Measurements from ENCODE around the gene STAT6. TPM values are rescaled to one million over a fixed set of nuclear protein-coding genes. Genes with fewer than 3 reads are reported as not detected.
A peak's percentile ranks its signal among the peaks of the same experiment; 100 is the strongest.

The STAT6 gene
- total and polyA plus RNA-seq, 10 of the 15 experiments (the other 5 are each of a cell fraction or from before 2014, with no cell fraction given) = 14.2 to 176 (median 89.6) TPM

DNA sequence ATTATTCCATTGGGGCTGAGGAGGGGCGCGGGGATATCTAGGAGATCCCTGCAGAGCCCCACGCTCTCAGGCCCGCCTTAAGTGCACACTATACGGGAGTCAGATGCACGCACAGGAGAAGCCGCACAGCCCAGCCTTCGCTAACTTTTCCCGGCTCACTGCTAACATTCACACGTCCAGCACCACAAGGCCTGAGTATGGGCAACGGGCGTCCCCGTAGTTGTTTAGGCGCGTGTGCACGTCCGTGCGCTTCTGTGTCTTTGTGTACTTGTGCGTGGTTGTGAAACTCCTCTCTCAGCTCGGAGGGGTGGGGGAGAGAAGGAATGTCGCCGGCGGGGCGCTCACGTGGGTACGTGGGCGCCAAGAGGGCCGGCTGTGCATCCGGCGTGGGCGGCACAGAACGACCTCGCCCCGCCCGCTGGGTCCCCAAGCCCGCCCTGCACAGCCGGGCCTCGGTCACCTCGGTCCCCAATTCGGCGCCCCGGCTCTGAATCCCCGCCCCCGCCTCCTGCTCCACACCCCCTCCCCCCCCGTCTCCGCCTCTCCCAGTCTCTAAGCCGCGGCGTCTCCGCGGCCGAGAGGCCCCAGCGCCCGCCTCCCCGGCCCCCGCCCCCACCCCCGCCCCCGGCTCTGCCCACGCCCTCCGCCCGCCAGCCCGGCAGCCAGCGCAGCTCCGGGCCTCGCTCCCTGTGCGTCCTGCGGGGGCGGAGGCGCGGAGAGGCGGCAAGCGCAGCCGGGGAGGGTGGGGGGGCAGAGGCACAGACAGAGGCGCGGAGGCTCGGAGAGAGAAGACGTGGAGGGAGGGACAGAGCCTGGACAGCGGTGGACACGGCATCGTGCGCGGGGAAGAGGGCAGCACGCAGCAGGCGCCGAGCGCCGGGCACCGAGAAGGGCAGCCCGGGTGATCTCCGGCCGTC, 22.6 kb downstream of the STAT6 start, which contains the start of gene NAB2 (continued):
- TF ChIP-seq, protein P1, sequence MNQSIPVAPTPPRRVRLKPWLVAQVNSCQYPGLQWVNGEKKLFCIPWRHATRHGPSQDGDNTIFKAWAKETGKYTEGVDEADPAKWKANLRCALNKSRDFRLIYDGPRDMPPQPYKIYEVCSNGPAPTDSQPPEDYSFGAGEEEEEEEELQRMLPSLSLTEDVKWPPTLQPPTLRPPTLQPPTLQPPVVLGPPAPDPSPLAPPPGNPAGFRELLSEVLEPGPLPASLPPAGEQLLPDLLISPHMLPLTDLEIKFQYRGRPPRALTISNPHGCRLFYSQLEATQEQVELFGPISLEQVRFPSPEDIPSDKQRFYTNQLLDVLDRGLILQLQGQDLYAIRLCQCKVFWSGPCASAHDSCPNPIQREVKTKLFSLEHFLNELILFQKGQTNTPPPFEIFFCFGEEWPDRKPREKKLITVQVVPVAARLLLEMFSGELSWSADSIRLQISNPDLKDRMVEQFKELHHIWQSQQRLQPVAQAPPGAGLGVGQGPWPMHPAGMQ (IDR thresholded peaks at IDR 0.05; ENCODE audit: borderline replicate concordance) = no peak
- TF ChIP-seq GABPA (IDR thresholded peaks at IDR 0.05; ENCODE audit: low read depth) (no peak), EP300 (IDR thresholded peaks at IDR 0.05; ENCODE audit: borderline replicate concordance in 1 of 2, control insufficient read depth in 1 of 2, low read depth in 2 of 2, low read length in 2 of 2) (0 out of 4 replicates have a peak, but pooled peaks of 1 of the 2 experiments have one; percentile 48), SREBF1 (IDR thresholded peaks at IDR 0.05; ENCODE audit: low read length) (no peak), TAF1 (IDR thresholded peaks at IDR 0.05; ENCODE audit: borderline replicate concordance, low read depth, low read length) (peak; percentile 71), PAX8 (IDR thresholded peaks at IDR 0.05) (no peak), ZNF622 (IDR thresholded peaks at IDR 0.05) (no peak), HCFC1 (IDR thresholded peaks at IDR 0.05; ENCODE audit: low read length) (no peak; the same call in 1 of the 2 replicates), SMAD5 (IDR thresholded peaks at IDR 0.05; ENCODE audit: low read depth) (no peak), RELA (IDR thresholded peaks at IDR 0.05; ENCODE audit: borderline replicate concordance, partially characterized antibody) (no peak), RFX5 (IDR thresholded peaks at IDR 0.05; ENCODE audit: low read depth, low read length) (no peak), SRF (IDR thresholded peaks at IDR 0.05; ENCODE audit: low read depth in 2 of 2, low read length in 2 of 2) (no peak), SREBF2 (IDR thresholded peaks at IDR 0.05; ENCODE audit: low read length) (no peak), SUZ12 (IDR thresholded peaks at IDR 0.05; ENCODE audit: unreplicated experiment) (no peak)
- TF ChIP-seq, protein P2, sequence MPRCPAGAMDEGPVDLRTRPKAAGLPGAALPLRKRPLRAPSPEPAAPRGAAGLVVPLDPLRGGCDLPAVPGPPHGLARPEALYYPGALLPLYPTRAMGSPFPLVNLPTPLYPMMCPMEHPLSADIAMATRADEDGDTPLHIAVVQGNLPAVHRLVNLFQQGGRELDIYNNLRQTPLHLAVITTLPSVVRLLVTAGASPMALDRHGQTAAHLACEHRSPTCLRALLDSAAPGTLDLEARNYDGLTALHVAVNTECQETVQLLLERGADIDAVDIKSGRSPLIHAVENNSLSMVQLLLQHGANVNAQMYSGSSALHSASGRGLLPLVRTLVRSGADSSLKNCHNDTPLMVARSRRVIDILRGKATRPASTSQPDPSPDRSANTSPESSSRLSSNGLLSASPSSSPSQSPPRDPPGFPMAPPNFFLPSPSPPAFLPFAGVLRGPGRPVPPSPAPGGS (IDR thresholded peaks at IDR 0.05; ENCODE audit: borderline replicate concordance, insufficient read depth, low read depth, low read length, poor library complexity, severe bottlenecking) = peak; percentile 12
- TF ChIP-seq, protein P3, sequence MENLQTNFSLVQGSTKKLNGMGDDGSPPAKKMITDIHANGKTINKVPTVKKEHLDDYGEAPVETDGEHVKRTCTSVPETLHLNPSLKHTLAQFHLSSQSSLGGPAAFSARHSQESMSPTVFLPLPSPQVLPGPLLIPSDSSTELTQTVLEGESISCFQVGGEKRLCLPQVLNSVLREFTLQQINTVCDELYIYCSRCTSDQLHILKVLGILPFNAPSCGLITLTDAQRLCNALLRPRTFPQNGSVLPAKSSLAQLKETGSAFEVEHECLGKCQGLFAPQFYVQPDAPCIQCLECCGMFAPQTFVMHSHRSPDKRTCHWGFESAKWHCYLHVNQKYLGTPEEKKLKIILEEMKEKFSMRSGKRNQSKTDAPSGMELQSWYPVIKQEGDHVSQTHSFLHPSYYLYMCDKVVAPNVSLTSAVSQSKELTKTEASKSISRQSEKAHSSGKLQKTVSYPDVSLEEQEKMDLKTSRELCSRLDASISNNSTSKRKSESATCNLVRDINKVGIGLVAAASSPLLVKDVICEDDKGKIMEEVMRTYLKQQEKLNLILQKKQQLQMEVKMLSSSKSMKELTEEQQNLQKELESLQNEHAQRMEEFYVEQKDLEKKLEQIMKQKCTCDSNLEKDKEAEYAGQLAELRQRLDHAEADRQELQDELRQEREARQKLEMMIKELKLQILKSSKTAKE (IDR thresholded peaks at IDR 0.05; ENCODE audit: low read depth, poor library complexity, severe bottlenecking) = peak; percentile 34
- TF ChIP-seq, protein P4, sequence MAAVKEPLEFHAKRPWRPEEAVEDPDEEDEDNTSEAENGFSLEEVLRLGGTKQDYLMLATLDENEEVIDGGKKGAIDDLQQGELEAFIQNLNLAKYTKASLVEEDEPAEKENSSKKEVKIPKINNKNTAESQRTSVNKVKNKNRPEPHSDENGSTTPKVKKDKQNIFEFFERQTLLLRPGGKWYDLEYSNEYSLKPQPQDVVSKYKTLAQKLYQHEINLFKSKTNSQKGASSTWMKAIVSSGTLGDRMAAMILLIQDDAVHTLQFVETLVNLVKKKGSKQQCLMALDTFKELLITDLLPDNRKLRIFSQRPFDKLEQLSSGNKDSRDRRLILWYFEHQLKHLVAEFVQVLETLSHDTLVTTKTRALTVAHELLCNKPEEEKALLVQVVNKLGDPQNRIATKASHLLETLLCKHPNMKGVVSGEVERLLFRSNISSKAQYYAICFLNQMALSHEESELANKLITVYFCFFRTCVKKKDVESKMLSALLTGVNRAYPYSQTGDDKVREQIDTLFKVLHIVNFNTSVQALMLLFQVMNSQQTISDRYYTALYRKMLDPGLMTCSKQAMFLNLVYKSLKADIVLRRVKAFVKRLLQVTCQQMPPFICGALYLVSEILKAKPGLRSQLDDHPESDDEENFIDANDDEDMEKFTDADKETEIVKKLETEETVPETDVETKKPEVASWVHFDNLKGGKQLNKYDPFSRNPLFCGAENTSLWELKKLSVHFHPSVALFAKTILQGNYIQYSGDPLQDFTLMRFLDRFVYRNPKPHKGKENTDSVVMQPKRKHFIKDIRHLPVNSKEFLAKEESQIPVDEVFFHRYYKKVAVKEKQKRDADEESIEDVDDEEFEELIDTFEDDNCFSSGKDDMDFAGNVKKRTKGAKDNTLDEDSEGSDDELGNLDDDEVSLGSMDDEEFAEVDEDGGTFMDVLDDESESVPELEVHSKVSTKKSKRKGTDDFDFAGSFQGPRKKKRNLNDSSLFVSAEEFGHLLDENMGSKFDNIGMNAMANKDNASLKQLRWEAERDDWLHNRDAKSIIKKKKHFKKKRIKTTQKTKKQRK (IDR thresholded peaks at IDR 0.05; ENCODE audit: low read depth, low read length) = no peak
